Endodermal cell (in vitro differentiated cells): Measurements from ENCODE around the gene AP3S2. TPM values are rescaled to one million over a fixed set of nuclear protein-coding genes. Genes with fewer than 3 reads are reported as not detected.

Source experiments
- DNase-seq: peaks from one replicate; pipeline ENCODE4 v3.0.0-alpha.2; 2017
- H3K27ac ChIP-seq: 2 replicates; pipeline ENCODE4 v1.5.1; 2013; ENCODE audit warnings: mild to moderate bottlenecking, low read depth, low read length, moderate library complexity
- H3K27me3 ChIP-seq: 2 replicates; pipeline ENCODE4 v1.6.1; 2013; ENCODE audit warnings: mild to moderate bottlenecking, low read length, moderate library complexity; ENCODE audit not compliant: insufficient read depth, control insufficient read depth, poor library complexity, severe bottlenecking
- H3K36me3 ChIP-seq: 2 replicates; pipeline ENCODE4 v1.7.0; 2013; ENCODE audit warnings: mild to moderate bottlenecking, low read length, moderate library complexity; ENCODE audit not compliant: control insufficient read depth, insufficient read depth
- H3K4me1 ChIP-seq: one replicate; pipeline ENCODE4 v1.7.0; 2013; ENCODE audit warnings: low read length; ENCODE audit not compliant: control insufficient read depth, insufficient read depth
- H3K4me3 ChIP-seq: 2 replicates; pipeline ENCODE4 v1.5.1; 2013; ENCODE audit warnings: mild to moderate bottlenecking, low read length, moderate library complexity
- H3K9ac ChIP-seq: 2 replicates; pipeline ENCODE4 v1.6.1; 2013; ENCODE audit warnings: mild to moderate bottlenecking, low read length, moderate library complexity; ENCODE audit not compliant: poor library complexity, severe bottlenecking; ENCODE audit errors: extremely low read depth
- H3K9me3 ChIP-seq: 2 replicates; pipeline ENCODE4 v1.6.1; 2013; ENCODE audit warnings: mild to moderate bottlenecking, low read length, moderate library complexity; ENCODE audit not compliant: control insufficient read depth
- H3K27ac Mint-ChIP-seq: 2 replicates; pipeline ENCODE4 v1.8.0; 2020; ENCODE audit warnings: mixed read lengths
- H3K27me3 Mint-ChIP-seq: 2 replicates; pipeline ENCODE4 v1.8.0; 2021; ENCODE audit warnings: mild to moderate bottlenecking, mixed read lengths; ENCODE audit not compliant: insufficient read depth
- H3K36me3 Mint-ChIP-seq: 2 replicates; pipeline ENCODE4 v1.8.0; 2020; ENCODE audit warnings: low read depth, mixed read lengths
- H3K4me1 Mint-ChIP-seq: 2 replicates; pipeline ENCODE4 v1.8.0; 2020; ENCODE audit warnings: mixed read lengths
- H3K4me3 Mint-ChIP-seq: 2 replicates; pipeline ENCODE4 v1.8.0; 2020; ENCODE audit warnings: mild to moderate bottlenecking, moderate library complexity, mixed read lengths
- H3K9me3 Mint-ChIP-seq: 2 replicates; pipeline ENCODE4 v1.8.0; 2020; ENCODE audit warnings: mild to moderate bottlenecking, mixed read lengths
- WGBS, 2 experiments: methylation state at CpG; one replicate each; pipeline versions ENCODE4 v1.1.5 to v1.1.7; 2013; ENCODE audit warnings: missing lambda C conversion rate in 2 of 2, mixed read lengths in 1 of 2; ENCODE audit not compliant: insufficient coverage in 1 of 2, insufficient read length in 1 of 2; 5-methylcytosine and 5-hydroxymethylcytosine counted together
- total RNA-seq, 2 donors: library from RNA; stranded (reverse); fragmentation: NEBNext Ultra II Directional in 1 of 2; extraction: Animal tissue kit (Norgen Biotek cat#: 25700) in 1 of 2; gene quantifications; 2 replicates in 1 of 2; 3 replicates in 1 of 2; pipeline ENCODE4 v1.2.1, GENCODE V29; 2021
- TF ChIP-seq, protein P1 (sequence below): fragments of 200-600 bp; sonication (generic); conservative IDR thresholded peaks from 2 replicates; pipeline ENCODE4 v1.5.0; 2021; ENCODE audit warnings: antibody characterized with exemption, mild to moderate bottlenecking

Gene AP3S2
- total RNA-seq, 2 donors from 2014 or later: 39.5 to 54.4 TPM

- Mint-ChIP-seq H3K27ac (no peak overlapping the region), H3K36me3 (no peaks in the 10 kb centered on the region), H3K9me3 (no peaks in the 10 kb centered on the region), H3K4me3 (no peak overlapping the region), H3K27me3 (peaks cover 44% of the 10 kb centered on the region), H3K4me1 (peaks cover 6% of the 10 kb centered on the region)
- Histone ChIP-seq H3K9ac (no peak overlapping the region), H3K4me1 (no peaks in the 10 kb centered on the region), H3K36me3 (no peaks in the 10 kb centered on the region), H3K9me3 (no peaks in the 10 kb centered on the region), H3K4me3 (no peak overlapping the region), H3K27ac (no peak overlapping the region), H3K27me3 (no peaks in the 10 kb centered on the region)
- DNase-seq: no peak
- TF ChIP-seq, protein P1, sequence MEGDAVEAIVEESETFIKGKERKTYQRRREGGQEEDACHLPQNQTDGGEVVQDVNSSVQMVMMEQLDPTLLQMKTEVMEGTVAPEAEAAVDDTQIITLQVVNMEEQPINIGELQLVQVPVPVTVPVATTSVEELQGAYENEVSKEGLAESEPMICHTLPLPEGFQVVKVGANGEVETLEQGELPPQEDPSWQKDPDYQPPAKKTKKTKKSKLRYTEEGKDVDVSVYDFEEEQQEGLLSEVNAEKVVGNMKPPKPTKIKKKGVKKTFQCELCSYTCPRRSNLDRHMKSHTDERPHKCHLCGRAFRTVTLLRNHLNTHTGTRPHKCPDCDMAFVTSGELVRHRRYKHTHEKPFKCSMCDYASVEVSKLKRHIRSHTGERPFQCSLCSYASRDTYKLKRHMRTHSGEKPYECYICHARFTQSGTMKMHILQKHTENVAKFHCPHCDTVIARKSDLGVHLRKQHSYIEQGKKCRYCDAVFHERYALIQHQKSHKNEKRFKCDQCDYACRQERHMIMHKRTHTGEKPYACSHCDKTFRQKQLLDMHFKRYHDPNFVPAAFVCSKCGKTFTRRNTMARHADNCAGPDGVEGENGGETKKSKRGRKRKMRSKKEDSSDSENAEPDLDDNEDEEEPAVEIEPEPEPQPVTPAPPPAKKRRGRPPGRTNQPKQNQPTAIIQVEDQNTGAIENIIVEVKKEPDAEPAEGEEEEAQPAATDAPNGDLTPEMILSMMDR: no peak
- WGBS, 2 experiments: 90 to 97% methylated on average over 4 to 6 of the region's 6 CpGs
Observed at GRCh38 chr15:89900849-89901248, 7.1 kb upstream of the AP3S2 start.

DNA sequence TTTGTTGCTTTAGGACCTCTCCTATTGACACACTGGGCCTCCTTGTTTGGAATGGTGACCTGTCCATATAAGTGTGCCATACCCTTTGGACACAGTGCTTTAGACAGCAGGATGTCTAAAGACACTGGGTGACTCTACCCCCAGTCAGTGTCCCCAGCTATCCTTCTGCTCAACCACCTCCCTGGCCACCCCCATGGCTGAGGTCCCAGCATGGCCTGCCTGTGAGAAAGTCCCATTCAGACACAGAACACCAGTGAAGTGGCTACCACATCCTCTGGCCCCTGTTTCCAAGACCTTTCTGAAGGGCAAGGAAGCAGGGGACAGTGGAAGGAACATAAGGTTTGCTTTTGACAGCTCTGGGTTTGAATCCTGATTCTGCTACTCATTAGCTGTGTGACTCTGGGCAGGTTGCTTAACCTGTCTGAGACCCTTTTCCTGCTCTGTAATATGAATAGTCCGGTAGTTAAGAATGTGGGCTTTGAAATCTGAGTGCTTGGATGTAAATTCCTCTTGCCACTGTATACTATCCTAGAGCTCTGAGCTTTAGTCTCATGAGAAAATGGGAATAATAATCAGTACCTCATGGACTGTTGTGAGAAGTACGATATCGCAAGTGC, 6.3 kb upstream of the AP3S2 start:
- Mint-ChIP-seq H3K36me3 (no peaks in the 10 kb centered on the region), H3K9me3 (no peaks in the 10 kb centered on the region), H3K4me1 (peaks cover 5% of the 10 kb centered on the region), H3K4me3 (no peak overlapping the region), H3K27ac (no peak overlapping the region), H3K27me3 (peaks cover 36% of the 10 kb centered on the region)
- Histone ChIP-seq H3K9ac (no peak overlapping the region), H3K27me3 (no peaks in the 10 kb centered on the region), H3K36me3 (no peaks in the 10 kb centered on the region), H3K9me3 (no peaks in the 10 kb centered on the region), H3K27ac (no peak overlapping the region), H3K4me3 (no peak overlapping the region), H3K4me1 (no peaks in the 10 kb centered on the region)
- no peak for DNase-seq
- WGBS, 2 experiments: 94 to 100% methylated on average over 2 to 3 of the region's 3 CpGs
- TF ChIP-seq, protein P1: no peak

- Mint-ChIP-seq H3K27me3 (peaks cover 30% of the 10 kb centered on the region), H3K36me3 (no peaks in the 10 kb centered on the region), H3K4me1 (peaks cover 5% of the 10 kb centered on the region), H3K4me3 (no peak overlapping the region), H3K9me3 (no peaks in the 10 kb centered on the region), H3K27ac (no peak overlapping the region)
- H3K36me3 ChIP-seq: no peaks in the 10 kb centered on the region
- no peak overlapping the region for H3K27ac ChIP-seq
- TF ChIP-seq, protein P1: no peak
- H3K4me1 ChIP-seq: no peaks in the 10 kb centered on the region
- no peak overlapping the region for H3K9ac ChIP-seq
- H3K4me3 ChIP-seq: no peak overlapping the region
- H3K9me3 ChIP-seq: no peaks in the 10 kb centered on the region
- 87 to 90% methylated on average over 8 to 12 of the region's 12 CpGs for WGBS, 2 experiments
- no peak for DNase-seq
- H3K27me3 ChIP-seq: no peaks in the 10 kb centered on the region
Observed at GRCh38 chr15:89899295-89899945, 5.6 kb upstream of the AP3S2 start.
